GM19240 (cell line): ENCODE results near the gene SLC39A11.

ENCODE experiments used
- DNase-seq: peaks from one replicate; pipeline ENCODE4 v3.0.0; 2011; ENCODE audit warnings: low spot score; ENCODE audit not compliant: insufficient read length

The SLC39A11 gene

GRCh38 chr17:72696721-72697120 lies 395.8 kb downstream of the SLC39A11 start:
- DNase-seq: no peak

GRCh38 chr17:72696156-72696555 lies 396.3 kb downstream of the SLC39A11 start:
- DNase-seq: no peak

GRCh38 chr17:72693956-72694355 lies 398.5 kb downstream of the SLC39A11 start:
- no peak for DNase-seq

- no peak for DNase-seq
Observed at GRCh38 chr17:72693151-72693878, 399.2 kb downstream of the SLC39A11 start.

- no peak for DNase-seq
Observed at GRCh38 chr17:72692676-72693075, 399.8 kb downstream of the SLC39A11 start.

- no peak for DNase-seq
Observed at GRCh38 chr17:72691586-72691985, 400.9 kb downstream of the SLC39A11 start.

GRCh38 chr17:72691017-72691416 lies 401.5 kb downstream of the SLC39A11 start:
- DNase-seq: no peak

GRCh38 chr17:72687886-72688285 lies 404.6 kb downstream of the SLC39A11 start:
- DNase-seq: no peak

- DNase-seq: no peak
Observed at GRCh38 chr17:72684405-72685020, 408.0 kb downstream of the SLC39A11 start.

GRCh38 chr17:72683506-72684404 lies 408.7 kb downstream of the SLC39A11 start:
- DNase-seq: no peak

- no peak for DNase-seq
Observed at GRCh38 chr17:72682605-72683004, 409.9 kb downstream of the SLC39A11 start.

GRCh38 chr17:72681844-72682243 lies 410.6 kb downstream of the SLC39A11 start:
- DNase-seq: no peak

GRCh38 chr17:72677714-72678390 lies 414.6 kb downstream of the SLC39A11 start:
- DNase-seq: no peak

- no peak for DNase-seq
Observed at GRCh38 chr17:72677108-72677507, 415.4 kb downstream of the SLC39A11 start.

- DNase-seq: no peak
Observed at GRCh38 chr17:72672729-72673128, 419.8 kb downstream of the SLC39A11 start.

- DNase-seq: no peak
Observed at GRCh38 chr17:72671016-72671415, 421.5 kb downstream of the SLC39A11 start.

- DNase-seq: no peak
Observed at GRCh38 chr17:72667096-72668063, 425.1 kb downstream of the SLC39A11 start.

GRCh38 chr17:72665852-72666851 lies 426.3 kb downstream of the SLC39A11 start:
- DNase-seq: no peak

- no peak for DNase-seq
Observed at GRCh38 chr17:72662827-72663190, 429.7 kb downstream of the SLC39A11 start.
